ENCODE data around the gene PIGN.

PIGN gene

DNA sequence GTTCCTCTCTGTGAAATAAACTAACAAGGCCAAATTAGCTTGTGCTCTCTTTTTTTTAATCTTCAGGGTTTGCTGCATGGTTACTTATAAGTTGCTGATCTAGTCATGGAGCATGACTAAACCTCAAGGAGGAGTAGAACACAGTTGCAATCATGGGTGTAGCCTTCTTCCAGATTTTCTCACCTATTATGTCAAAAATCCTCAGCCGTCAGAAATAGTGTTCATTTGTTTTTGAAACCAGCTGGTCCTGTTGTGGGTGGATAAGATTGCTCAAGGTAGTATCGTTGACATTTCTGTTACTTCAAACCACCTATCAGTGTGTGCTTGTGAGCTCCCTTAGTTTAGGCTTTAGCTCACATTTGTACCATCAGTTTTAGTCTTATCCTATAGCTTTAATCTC, 11.4 kb upstream of the PIGN start:
- Histone ChIP-seq H3K79me2 (ENCODE audit: insufficient read depth, low read length) (peaks cover 96% of the 10 kb centered on the region), H3K9ac (ENCODE audit: low read depth, low read length) (no peak overlapping the region), H2AFZ (ENCODE audit: low read depth, low read length) (no peak overlapping the region), H3K36me3 (ENCODE audit: insufficient read depth, low read length) (no peaks in the 10 kb centered on the region), H3K4me1 (ENCODE audit: insufficient read depth, low read length) (0 out of 2 replicates have a peak, but pooled peaks cover under 1% of the 10 kb centered on the region), H4K20me1 (ENCODE audit: insufficient read depth, low read length) (peaks cover 46% of the 10 kb centered on the region; the same call in 1 of the 2 replicates), H3K4me3 (ENCODE audit: low read depth in 1 of 2, low read length in 2 of 2) (no peak overlapping the region), H3K9me3 (ENCODE audit: insufficient read depth, low read length, severe bottlenecking) (no peaks in the 10 kb centered on the region), H3K27ac (ENCODE audit: low read length) (no peak overlapping the region), H3K27me3 (ENCODE audit: insufficient read depth, low read length, poor library complexity) (no peaks in the 10 kb centered on the region), H3K4me2 (ENCODE audit: insufficient read depth, low read length) (no peak overlapping the region)
- TF ChIP-seq EZH2 (IDR thresholded peaks at IDR 0.05; ENCODE audit: borderline replicate concordance, low read depth, low read length, severe bottlenecking) = no peak
- TF ChIP-seq, protein P1, sequence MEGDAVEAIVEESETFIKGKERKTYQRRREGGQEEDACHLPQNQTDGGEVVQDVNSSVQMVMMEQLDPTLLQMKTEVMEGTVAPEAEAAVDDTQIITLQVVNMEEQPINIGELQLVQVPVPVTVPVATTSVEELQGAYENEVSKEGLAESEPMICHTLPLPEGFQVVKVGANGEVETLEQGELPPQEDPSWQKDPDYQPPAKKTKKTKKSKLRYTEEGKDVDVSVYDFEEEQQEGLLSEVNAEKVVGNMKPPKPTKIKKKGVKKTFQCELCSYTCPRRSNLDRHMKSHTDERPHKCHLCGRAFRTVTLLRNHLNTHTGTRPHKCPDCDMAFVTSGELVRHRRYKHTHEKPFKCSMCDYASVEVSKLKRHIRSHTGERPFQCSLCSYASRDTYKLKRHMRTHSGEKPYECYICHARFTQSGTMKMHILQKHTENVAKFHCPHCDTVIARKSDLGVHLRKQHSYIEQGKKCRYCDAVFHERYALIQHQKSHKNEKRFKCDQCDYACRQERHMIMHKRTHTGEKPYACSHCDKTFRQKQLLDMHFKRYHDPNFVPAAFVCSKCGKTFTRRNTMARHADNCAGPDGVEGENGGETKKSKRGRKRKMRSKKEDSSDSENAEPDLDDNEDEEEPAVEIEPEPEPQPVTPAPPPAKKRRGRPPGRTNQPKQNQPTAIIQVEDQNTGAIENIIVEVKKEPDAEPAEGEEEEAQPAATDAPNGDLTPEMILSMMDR (IDR thresholded peaks at IDR 0.05; ENCODE audit: borderline replicate concordance, extremely low read depth, low read length, poor library complexity, severe bottlenecking) = no peak
- ATAC-seq (ENCODE audit: insufficient read depth, low read depth) (no peak), DNase-seq (no peak)

DNA sequence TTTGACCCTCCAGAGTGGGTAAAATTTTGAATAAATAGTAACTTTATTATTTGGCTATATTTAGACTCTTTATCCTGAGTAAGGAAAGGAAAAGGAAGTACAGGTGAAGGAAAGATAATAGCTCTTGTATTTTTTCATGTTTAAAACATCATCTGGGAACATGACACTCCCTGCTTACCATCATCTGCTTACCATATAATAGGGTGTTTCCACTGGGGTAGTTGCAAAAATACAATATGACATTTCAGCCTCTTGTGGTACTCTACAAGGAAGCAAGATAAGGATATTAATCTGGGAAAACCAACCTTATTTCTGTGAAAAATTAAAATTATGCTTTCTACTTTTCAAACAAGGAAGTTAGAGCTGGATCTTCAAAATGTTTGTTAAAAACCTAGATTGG, 10.1 kb upstream of the PIGN start:
- H3K9me3 ChIP-seq (ENCODE audit: insufficient read depth, low read length, severe bottlenecking) = no peaks in the 10 kb centered on the region
- H3K79me2 ChIP-seq (ENCODE audit: insufficient read depth, low read length) = peaks cover 100% of the 10 kb centered on the region
- H3K9ac ChIP-seq (ENCODE audit: low read depth, low read length) = no peak overlapping the region
- H3K4me1 ChIP-seq (ENCODE audit: insufficient read depth, low read length) = 0 out of 2 replicates have a peak, but pooled peaks cover 6% of the 10 kb centered on the region
- no peak overlapping the region for H3K4me2 ChIP-seq (ENCODE audit: insufficient read depth, low read length)
- H2AFZ ChIP-seq (ENCODE audit: low read depth, low read length) = no peak overlapping the region
- ATAC-seq (ENCODE audit: insufficient read depth, low read depth) (no peak), DNase-seq (no peak)
- TF ChIP-seq EZH2 (IDR thresholded peaks at IDR 0.05; ENCODE audit: borderline replicate concordance, low read depth, low read length, severe bottlenecking) = no peak
- TF ChIP-seq, protein P1 (IDR thresholded peaks at IDR 0.05; ENCODE audit: borderline replicate concordance, extremely low read depth, low read length, poor library complexity, severe bottlenecking) = no peak
- H4K20me1 ChIP-seq (ENCODE audit: insufficient read depth, low read length) = peaks cover 51% of the 10 kb centered on the region; the same call in 1 of the 2 replicates
- H3K36me3 ChIP-seq (ENCODE audit: insufficient read depth, low read length) = no peaks in the 10 kb centered on the region
- H3K27me3 ChIP-seq (ENCODE audit: insufficient read depth, low read length, poor library complexity) = no peaks in the 10 kb centered on the region
- H3K4me3 ChIP-seq (ENCODE audit: low read depth in 1 of 2, low read length in 2 of 2) = no peak overlapping the region
- no peak overlapping the region for H3K27ac ChIP-seq (ENCODE audit: low read length)

DNA sequence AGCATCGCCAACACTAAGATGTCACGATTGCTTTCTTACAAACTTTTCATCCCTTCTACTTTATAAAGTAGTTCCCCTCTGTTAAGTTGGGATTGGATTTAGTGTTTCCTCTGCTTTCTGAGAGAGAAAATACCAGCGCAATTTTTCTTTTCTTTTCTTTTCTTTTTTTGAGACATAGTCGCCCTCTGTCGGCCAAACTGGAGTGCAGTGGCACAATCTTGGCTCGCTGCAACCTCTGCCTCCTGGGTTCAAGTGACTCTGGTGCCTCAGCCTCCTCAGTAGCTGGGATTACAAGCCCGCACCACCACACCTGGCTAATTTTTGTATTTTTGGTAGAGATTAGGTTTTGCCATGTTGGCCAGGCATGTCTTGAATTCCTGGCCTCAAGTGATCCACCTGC, 9.2 kb upstream of the PIGN start:
- no peak overlapping the region for H3K27ac ChIP-seq (ENCODE audit: low read length)
- H3K4me3 ChIP-seq (ENCODE audit: low read depth in 1 of 2, low read length in 2 of 2) = no peak overlapping the region
- peaks cover 58% of the 10 kb centered on the region; the same call in 1 of the 2 replicates for H4K20me1 ChIP-seq (ENCODE audit: insufficient read depth, low read length)
- peaks cover 10% of the 10 kb centered on the region; the same call in 1 of the 2 replicates for H3K4me1 ChIP-seq (ENCODE audit: insufficient read depth, low read length)
- no peaks in the 10 kb centered on the region for H3K9me3 ChIP-seq (ENCODE audit: insufficient read depth, low read length, severe bottlenecking)
- no peaks in the 10 kb centered on the region for H3K36me3 ChIP-seq (ENCODE audit: insufficient read depth, low read length)
- no peak overlapping the region for H3K4me2 ChIP-seq (ENCODE audit: insufficient read depth, low read length)
- no peak overlapping the region for H2AFZ ChIP-seq (ENCODE audit: low read depth, low read length)
- DNase-seq = no peak
- H3K27me3 ChIP-seq (ENCODE audit: insufficient read depth, low read length, poor library complexity) = no peaks in the 10 kb centered on the region
- peaks cover 100% of the 10 kb centered on the region for H3K79me2 ChIP-seq (ENCODE audit: insufficient read depth, low read length)
- TF ChIP-seq EZH2 (IDR thresholded peaks at IDR 0.05; ENCODE audit: borderline replicate concordance, low read depth, low read length, severe bottlenecking) = no peak
- TF ChIP-seq, protein P1 (IDR thresholded peaks at IDR 0.05; ENCODE audit: borderline replicate concordance, extremely low read depth, low read length, poor library complexity, severe bottlenecking) = peak; percentile 20
- H3K9ac ChIP-seq (ENCODE audit: low read depth, low read length) = no peak overlapping the region
- ATAC-seq (ENCODE audit: insufficient read depth, low read depth) = no peak
